Bone marrow (tissue), 2 donors: ENCODE results near the gene TSPAN16.

Experiments
- DNase-seq, 2 donors: peaks; one replicate each; lab custom pipeline; 2025; lab: John Stamatoyannopoulos, UW

TSPAN16 gene

GRCh38 chr19:11268783-11269267 is 27.1 kb upstream of the TSPAN16 start:
- peak in 1 of 2 donors; percentile 87 for DNase-seq

DNA sequence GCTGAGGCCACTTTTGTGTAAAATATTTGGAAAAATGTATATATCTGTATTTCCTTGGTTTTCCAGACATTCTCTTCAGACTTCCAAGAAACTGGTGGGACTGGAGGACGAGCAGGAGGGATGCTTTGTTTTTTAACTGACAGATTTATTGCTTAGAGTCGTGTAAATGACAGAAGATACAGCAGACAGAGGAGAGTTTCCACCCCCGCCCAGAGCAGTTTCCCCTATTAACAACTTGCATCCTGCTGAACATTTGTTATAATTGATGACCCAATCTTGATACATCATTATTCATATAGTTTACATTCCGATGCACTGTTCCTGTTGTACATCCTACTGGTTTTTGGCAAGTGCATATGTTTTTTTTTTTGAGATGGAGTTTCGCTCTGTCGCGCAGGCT is 26.6 kb upstream of the TSPAN16 start:
- peak in 1 of 2 donors; percentile 67 for DNase-seq

DNA sequence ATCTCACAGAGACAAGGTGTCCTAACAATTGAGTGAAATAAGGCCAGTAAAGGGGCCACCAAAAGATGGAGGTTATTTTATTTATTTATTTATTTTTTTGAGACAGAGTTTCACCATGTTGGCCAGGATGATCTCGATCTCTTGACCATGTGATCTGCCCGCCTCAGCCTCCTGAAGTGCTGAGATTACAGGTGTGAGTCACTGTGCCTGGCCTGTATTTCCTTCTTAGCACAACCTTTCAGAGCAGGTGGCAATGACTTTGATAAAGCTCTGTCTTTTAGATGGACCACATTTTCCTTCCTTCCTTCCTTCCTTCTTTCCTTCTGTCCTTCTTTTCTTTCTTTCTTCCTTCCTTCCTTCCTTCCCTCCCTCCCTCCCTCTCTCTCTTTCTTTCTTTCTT is 22.7 kb upstream of the TSPAN16 start:
- DNase-seq = no peak

DNA sequence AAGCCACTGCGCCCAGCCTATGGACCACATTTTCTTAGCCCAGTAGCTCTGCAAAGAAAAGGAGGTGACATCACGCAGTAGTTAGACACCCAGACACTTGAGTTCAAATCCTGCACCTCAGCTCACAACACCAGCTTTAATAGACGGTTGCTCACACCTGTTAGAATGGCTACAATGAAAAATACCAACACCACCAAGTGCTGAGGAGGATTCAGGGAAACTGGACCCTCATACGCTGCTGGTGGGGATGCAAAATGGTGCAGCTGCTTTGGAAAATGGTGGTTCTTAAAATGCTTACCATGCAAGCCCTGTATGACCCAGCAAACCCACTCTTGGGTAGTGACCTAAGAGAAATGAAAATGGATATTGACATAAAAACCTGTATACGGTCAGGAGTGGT is 22.0 kb upstream of the TSPAN16 start:
- no peak for DNase-seq

- no peak for DNase-seq
Measured at GRCh38 chr19:11274533-11275086, 21.4 kb upstream of the TSPAN16 start.

DNA sequence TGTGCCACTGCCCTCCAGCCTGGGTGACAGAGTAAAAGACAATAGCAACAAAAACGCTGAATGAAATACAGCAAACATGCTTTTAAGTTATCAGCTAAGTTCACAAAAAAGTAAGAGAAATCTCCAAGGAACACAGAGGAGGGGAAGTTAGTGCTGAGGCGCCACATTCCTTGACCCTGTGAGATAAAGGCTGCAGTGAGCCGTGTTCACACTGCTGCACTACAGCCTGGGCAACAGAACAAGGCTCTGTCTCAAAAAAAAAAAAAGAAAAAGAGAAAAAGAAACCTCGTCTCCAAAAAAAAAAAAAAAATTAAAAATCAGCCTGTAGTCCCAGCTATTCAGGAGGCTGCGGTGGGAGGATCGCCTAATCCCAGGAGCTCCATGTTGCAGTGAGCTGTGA is 17.3 kb upstream of the TSPAN16 start:
- DNase-seq = no peak

- peak in 1 of 2 donors; percentile 62 for DNase-seq
Measured at GRCh38 chr19:11279505-11280236, 16.3 kb upstream of the TSPAN16 start.

DNA sequence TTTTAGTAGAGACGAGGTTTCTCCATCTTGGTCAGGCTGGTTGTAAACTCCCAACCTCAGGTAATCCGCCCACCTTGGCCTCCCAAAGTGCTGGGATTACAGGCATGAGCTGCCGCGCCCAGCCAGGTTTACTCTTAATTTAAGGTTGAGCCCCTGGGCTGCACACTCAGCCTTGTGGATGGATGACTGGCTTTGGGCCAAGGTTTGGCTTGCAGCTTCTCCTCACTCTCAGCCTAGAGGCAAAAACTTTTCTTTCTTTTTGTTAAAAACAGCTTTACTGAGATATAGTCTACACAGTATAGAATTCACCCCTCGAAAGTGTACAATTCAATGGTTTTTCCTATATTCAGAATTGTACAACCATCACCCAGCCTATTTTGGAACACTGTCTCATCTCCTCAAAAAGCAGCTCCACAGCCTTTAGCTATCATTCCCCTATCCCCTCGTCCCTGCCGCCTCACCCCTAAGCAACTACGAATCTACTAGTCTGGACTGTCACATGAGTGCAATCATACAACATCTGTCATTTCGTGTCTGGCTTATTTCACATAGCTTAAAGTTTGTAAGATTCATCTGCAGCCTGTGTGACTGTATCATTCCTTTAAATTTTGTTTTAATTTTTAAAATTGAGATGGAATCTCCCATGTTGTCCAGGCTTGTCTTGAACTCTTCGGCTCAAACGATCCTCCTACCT is 14.5 kb upstream of the TSPAN16 start:
- DNase-seq = no peak

DNA sequence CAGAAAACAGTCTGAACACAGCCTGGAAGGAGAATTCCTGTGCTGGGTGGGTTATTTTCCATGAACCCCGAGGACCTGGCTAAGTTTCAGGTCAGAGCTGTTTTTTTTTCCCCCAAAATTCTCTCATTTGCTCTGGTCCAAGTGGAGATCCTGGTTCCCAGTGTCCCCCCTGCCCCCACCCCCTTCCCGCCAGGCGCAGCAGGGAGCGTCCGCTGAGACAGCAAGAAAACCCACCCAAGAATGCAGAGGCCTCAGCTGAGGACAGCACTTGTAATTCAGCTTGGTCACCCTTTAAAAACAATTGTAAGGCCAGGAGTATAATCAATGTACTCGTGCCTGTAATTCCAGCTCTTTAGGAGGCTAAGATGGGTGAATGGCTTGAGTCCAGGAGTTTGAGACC is 11.4 kb upstream of the TSPAN16 start:
- no peak for DNase-seq

DNA sequence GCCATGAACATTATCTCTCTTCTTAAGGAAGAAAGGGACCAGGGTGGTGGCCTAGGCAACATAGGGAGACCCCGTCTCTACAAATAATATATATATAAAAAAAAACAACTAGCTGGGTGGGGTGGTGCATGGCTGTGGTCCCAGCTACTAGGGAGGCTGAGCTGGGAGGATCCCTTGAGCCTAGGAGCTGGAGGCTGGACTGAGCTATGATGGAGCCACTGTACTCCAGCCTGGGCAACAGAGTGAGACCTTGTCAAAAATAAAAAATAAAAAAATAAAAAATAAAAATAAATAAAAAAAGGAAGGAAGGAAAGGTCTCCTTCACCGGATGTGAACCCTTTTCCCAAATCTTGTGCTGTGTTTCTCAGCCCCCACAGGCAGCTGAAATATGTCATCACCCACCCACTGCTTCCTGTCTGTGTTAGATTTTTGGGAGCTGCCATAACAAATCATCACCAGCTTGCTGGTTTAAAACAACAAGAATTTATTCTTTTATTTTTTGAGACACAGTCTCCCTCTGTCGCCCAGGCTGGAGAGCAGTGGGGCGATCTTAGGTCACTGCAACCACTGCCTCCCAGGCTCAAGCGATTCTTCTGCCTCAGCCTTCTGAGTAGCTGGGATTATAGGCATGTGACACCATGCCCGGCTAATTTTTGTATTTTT is 9.5 kb upstream of the TSPAN16 start:
- no peak for DNase-seq

GRCh38 chr19:11288349-11288748 is 7.6 kb upstream of the TSPAN16 start:
- no peak for DNase-seq

DNA sequence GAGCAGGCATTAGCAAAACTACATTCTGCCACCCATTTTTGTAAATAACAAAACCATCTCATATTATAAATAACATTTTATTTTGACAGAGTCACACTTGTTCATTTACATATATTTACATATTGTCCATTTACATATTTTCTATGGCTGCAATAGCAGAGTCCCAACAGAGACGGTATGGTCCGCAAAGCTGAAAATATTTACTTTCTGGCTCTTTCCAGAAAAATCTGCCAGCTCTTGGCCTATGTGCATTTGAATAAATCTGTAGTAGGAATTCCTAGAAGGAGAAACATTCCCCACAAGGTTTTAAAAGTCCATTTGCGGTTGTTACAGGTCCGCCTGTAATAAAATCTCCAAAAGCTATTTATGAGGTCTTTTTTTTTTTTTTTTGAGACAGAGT is 5.7 kb upstream of the TSPAN16 start:
- DNase-seq = no peak

- no peak for DNase-seq
Measured at GRCh38 chr19:11291415-11291814, 4.5 kb upstream of the TSPAN16 start.

DNA sequence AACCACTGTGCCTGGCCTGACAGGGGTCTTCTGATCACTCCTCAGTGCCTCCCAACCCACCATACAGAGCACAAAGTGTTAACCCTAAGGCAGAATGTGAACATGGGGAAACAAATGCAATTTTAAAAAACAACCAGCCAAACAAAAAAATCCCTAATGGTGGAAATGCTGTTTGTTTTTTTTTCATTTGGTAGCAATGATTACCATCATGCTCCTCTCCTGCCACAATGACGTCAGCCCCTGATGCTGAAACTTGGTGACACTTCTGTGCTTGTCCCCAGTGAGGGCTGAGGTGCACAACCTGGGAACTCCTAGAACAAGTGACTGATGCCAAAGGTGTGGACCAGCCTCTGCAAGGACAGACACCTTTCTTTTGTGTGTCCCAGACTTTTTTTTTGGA is 4.0 kb upstream of the TSPAN16 start:
- no peak for DNase-seq

- peak; percentile 78 to 88 for DNase-seq
Measured at GRCh38 chr19:11293433-11294389, 2.2 kb upstream of the TSPAN16 start.

DNA sequence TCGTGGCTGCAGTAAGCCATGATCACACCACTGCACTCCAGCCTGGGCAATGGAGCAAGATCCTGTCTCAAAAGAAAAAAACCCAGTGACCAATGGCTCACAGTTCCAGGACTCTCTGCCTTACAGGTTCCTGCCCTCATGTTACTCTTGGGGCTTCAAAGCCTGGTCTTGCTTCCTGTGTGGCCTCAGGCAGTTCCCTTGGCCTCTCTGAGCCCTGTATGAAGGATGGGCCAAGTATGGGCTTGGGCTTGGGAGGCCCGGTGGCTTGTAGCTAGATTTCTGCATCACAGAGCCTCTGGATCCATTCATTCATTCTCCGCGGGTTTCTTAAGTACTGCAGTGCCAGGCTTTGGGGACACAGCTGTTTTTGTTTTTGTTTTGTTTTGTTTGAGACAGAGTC is 780 bp upstream of the TSPAN16 start:
- no peak for DNase-seq

GRCh38 chr19:11296264-11296663 is 304 bp downstream of the TSPAN16 start:
- no peak for DNase-seq

DNA sequence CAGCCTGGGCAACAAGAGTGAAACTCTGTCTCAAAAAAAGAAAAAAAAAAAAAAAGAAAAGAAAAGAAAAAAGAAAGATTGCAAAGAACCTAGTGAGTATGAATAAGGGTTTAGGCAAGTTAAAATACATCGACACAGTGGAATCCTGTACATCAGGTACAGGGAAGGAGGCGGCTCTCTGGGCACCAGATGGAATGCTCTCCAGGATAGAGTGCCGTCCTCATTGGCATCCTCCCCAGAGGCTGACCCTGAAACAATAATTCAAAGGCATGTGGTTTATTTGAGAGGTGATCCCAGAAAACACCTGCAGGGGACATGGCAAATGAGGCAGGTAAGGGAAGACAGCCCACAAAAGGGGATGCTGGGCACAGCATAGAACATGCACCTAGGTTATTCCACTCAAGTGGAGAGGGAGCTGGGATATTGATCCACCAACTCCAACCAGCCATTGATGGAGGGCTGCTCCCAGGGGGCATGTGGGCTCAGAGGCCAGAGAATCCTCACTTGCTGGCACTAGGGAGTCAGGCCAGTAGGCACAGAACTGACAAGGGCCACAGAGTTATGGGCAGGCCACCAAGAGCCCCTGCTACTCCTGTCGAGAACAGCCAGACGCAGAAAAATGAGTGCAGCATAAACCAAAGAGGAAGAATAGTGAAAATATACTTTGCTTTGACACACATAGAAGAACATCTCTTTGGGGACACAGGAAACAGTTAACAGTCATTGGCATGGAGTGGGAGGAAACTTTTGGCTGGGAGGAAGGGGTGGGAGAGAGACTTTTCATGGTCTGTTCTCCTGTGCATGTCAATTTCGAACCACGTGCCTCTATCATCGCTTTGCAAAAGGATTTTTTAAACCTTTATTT is 4.2 kb downstream of the TSPAN16 start:
- DNase-seq = peak in 1 of 2 donors; percentile 42

DNA sequence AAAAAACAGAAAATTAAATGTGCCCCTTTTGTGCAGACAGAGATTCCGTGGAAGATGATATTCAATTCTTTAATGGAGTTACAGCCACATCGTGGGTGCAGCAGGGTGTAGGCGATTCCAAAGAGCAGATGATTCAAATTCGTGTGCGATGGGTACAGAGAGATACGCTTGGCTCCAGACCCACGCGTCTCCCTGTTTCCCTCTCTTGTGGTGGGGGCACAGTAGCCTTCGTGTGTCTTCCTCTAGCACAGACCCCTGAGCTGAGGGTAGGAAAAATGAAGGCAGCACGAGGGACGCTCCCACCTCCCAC is 4.8 kb downstream of the TSPAN16 start:
- DNase-seq = no peak

DNA sequence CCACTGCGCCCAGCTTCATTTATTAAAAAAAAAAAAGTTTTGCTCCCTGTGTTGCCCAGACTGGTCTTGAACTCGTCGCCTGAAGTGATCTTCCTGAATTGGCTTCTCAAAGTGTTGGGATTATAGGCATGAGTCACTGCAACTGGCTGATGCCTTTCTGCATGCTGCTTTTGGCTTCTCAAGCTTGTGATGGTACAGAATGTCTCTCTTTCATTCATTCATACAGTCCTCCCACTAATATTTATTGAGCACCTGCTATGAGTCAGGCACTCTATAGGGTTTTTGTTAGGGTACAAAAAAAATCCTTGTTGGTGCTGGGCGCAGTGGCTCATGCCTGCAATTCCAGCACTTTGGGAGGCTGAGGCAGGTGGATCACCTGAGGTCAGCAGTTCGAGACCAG is 9.0 kb downstream of the TSPAN16 start:
- no peak for DNase-seq

- no peak for DNase-seq
Measured at GRCh38 chr19:11306337-11306736, 10.4 kb downstream of the TSPAN16 start.
